A549 treated with RU486 at 1 μM for 4 hours (cell line): ENCODE measurements around the gene RRP12. TPM values are rescaled to one million over a fixed set of nuclear protein-coding genes. Genes with fewer than 3 reads are reported as not detected.

Source experiments
- total RNA-seq: library from RNA; stranded (reverse); fragments of 200-300 nt; extraction: Qiagen RNA extraction; gene quantifications from 5 replicates; pipeline ENCODE4 v1.2.3, GENCODE V29; 2022; ENCODE audit warnings: low read depth

The RRP12 gene
- 52.6 to 75.2 TPM (median 61.0 TPM) in 5 replicates for total RNA-seq

GRCh38 chr10:97400665-97401454 is at the start of gene RRP12:
Gene RRP12, minus strand, starts transcription at chr10:97401340. Its CDS starts 109 bp downstream, at chr10:97401231.

GRCh38 chr10:97445722-97446639 is 44.8 kb upstream of the RRP12 start, which contains the start of the genes EXOSC1 and ZDHHC16:
Gene EXOSC1, minus strand, starts transcription at chr10:97446006. Its CDS starts 21 bp downstream, at chr10:97445985.
Gene ZDHHC16, plus strand, starts transcription at chr10:97446175. Its CDS starts 5,501 bp downstream, at chr10:97451676.

GRCh38 chr10:97425964-97426775 is 25.0 kb upstream of the RRP12 start, which contains the start of gene PGAM1:
Gene PGAM1, plus strand, starts transcription at chr10:97426191. Its CDS starts 117 bp downstream, at chr10:97426308.

GRCh38 chr10:97334370-97335175 is 66.6 kb downstream of the RRP12 start, which contains the start of gene FRAT2:
Gene FRAT2, minus strand, starts transcription at chr10:97334729. Its CDS starts 157 bp downstream, at chr10:97334572.

GRCh38 chr10:97318772-97319651 is 82.1 kb downstream of the RRP12 start, which contains the start of gene FRAT1:
Gene FRAT1, plus strand, starts transcription at chr10:97319271. Its CDS starts 183 bp downstream, at chr10:97319454.

Other genes with a start within 250 kb of the RRP12 start
- 0.02 to 0.23 TPM (median 0.06 TPM) in 4 of 5 replicates, not detected in the other for gene SLIT1, start 215.4 kb downstream of the RRP12 start, total RNA-seq
- gene ARHGAP19, start 108.7 kb downstream of the RRP12 start, total RNA-seq = 3.4 to 6.5 TPM (median 5.1 TPM) in 5 replicates
- gene FRAT1, start 82.1 kb downstream of the RRP12 start, total RNA-seq = 0.94 to 2.2 TPM (median 1.6 TPM) in 5 replicates
- 5.6 to 9.7 TPM (median 8.2 TPM) in 5 replicates for gene FRAT2, start 66.6 kb downstream of the RRP12 start, total RNA-seq
- gene PGAM1, start 24.9 kb upstream of the RRP12 start, total RNA-seq = 555 to 637 TPM (median 622 TPM) in 5 replicates
- gene EXOSC1, start 44.7 kb upstream of the RRP12 start, total RNA-seq = 53.0 to 60.6 TPM (median 54.2 TPM) in 5 replicates
- 42.8 to 52.3 TPM (median 50.0 TPM) in 5 replicates for gene ZDHHC16, start 44.8 kb upstream of the RRP12 start, total RNA-seq
- gene MMS19, start 97.1 kb upstream of the RRP12 start, total RNA-seq = 40.8 to 46.0 TPM (median 44.2 TPM) in 5 replicates
- 13.2 to 19.6 TPM (median 18.9 TPM) in 5 replicates for gene UBTD1, start 97.6 kb upstream of the RRP12 start, total RNA-seq
- gene ANKRD2, start 171.4 kb upstream of the RRP12 start, total RNA-seq = 2.8 to 6.8 TPM (median 4.4 TPM) in 5 replicates
- gene HOGA1, start 183.0 kb upstream of the RRP12 start, total RNA-seq = 0.83 to 1.7 TPM (median 0.93 TPM) in 5 replicates
- not detected in 5 replicates for gene C10orf62, start 188.4 kb upstream of the RRP12 start, total RNA-seq
- gene MORN4, start 232.2 kb upstream of the RRP12 start, total RNA-seq = 6.1 to 7.9 TPM (median 6.8 TPM) in 5 replicates
- gene PI4K2A, start 239.3 kb upstream of the RRP12 start, total RNA-seq = 26.1 to 29.6 TPM (median 28.8 TPM) in 5 replicates